ENCODE measurements around the gene PDZD4. TPM values are rescaled to one million over a fixed set of nuclear protein-coding genes. Genes with fewer than 3 reads are reported as not detected.

The PDZD4 gene
- total RNA-seq, 2 donors from 2014 or later, result 2.1 to 7.1 TPM

GRCh38 chrX:153803211-153804099 is 26.9 kb downstream of the PDZD4 start:
- no peaks in the 10 kb centered on the region for H3K4me1 ChIP-seq
- H3K4me3 ChIP-seq, result no peak overlapping the region
- TF ChIP-seq CTCF (IDR thresholded peaks at IDR 0.05), result no peak
- no peak for DNase-seq (ENCODE audit: low spot score)
- H3K27ac ChIP-seq, result no peak overlapping the region
- H3K36me3 ChIP-seq, result no peaks in the 10 kb centered on the region
- no peaks in the 10 kb centered on the region for H3K27me3 ChIP-seq
- H3K9me3 ChIP-seq, result no peaks in the 10 kb centered on the region

DNA sequence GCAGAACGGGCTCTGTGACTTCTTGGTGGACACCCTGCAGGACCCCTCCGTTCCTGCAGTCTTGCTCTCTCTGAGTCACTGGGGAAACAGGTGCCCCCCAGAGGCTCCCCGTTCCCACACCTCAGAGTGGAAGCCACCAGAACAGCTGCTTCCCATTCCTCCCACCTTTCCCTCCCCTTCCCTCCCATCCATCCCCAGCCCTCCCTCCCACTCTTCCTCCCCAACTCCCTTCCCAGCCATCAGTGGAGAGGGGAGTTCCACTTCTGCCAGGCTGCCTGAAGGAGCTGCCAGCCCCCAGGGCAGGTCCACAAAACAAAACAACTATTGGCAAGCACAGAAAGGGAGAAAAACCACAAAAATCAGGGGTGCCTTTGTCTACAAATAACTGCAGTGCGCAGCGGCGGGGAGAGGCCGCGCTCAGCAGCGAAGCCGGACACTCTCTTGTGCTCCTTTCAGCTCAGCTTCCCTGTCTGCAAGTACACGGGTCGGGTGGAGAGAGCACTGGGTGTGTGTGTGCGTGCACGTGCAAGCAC is 27.8 kb downstream of the PDZD4 start:
- peaks cover 4% of the 10 kb centered on the region for H3K36me3 ChIP-seq
- no peak for DNase-seq (ENCODE audit: low spot score)
- H3K4me3 ChIP-seq, result no peak overlapping the region
- TF ChIP-seq CTCF (IDR thresholded peaks at IDR 0.05), result no peak
- no peaks in the 10 kb centered on the region for H3K27me3 ChIP-seq
- H3K4me1 ChIP-seq, result no peaks in the 10 kb centered on the region
- H3K27ac ChIP-seq, result no peak overlapping the region
- peaks cover 0 to 4% of the 10 kb centered on the region in 2 donors for H3K9me3 ChIP-seq

GRCh38 chrX:153801669-153802068 is 28.7 kb downstream of the PDZD4 start:
- peaks cover 0 to 4% of the 10 kb centered on the region in 2 donors for H3K9me3 ChIP-seq
- peaks cover 4% of the 10 kb centered on the region for H3K36me3 ChIP-seq
- TF ChIP-seq CTCF (IDR thresholded peaks at IDR 0.05), result no peak
- H3K4me3 ChIP-seq, result no peak overlapping the region
- DNase-seq (ENCODE audit: low spot score), result no peak
- H3K27ac ChIP-seq, result no peak overlapping the region
- no peaks in the 10 kb centered on the region for H3K27me3 ChIP-seq
- H3K4me1 ChIP-seq, result no peaks in the 10 kb centered on the region

GRCh38 chrX:153800746-153801145 is 29.6 kb downstream of the PDZD4 start:
- DNase-seq (ENCODE audit: low spot score), result no peak
- peaks cover 0 to 4% of the 10 kb centered on the region in 2 donors for H3K4me1 ChIP-seq
- no peak for TF ChIP-seq CTCF (IDR thresholded peaks at IDR 0.05)

GRCh38 chrX:153800177-153800722 is 30.1 kb downstream of the PDZD4 start:
- H3K27ac ChIP-seq, result no peak overlapping the region
- peaks cover 0 to 4% of the 10 kb centered on the region in 2 donors for H3K9me3 ChIP-seq
- H3K36me3 ChIP-seq, result peaks cover 4% of the 10 kb centered on the region
- H3K4me3 ChIP-seq, result no peak overlapping the region
- no peak for TF ChIP-seq CTCF (IDR thresholded peaks at IDR 0.05)
- H3K27me3 ChIP-seq, result no peaks in the 10 kb centered on the region
- H3K4me1 ChIP-seq, result peaks cover 0 to 9% of the 10 kb centered on the region in 2 donors
- no peak for DNase-seq (ENCODE audit: low spot score)

More at GRCh38 chrX:153800746-153801145, 29.6 kb downstream of the PDZD4 start:
- Histone ChIP-seq H3K4me3 (no peak overlapping the region), H3K27me3 (no peaks in the 10 kb centered on the region), H3K9me3 (peaks cover 0 to 4% of the 10 kb centered on the region in 2 donors), H3K27ac (no peak overlapping the region), H3K36me3 (peaks cover 4% of the 10 kb centered on the region)

Measured in right atrium auricular region (tissue), 2 donors.